Measurements from ENCODE around the gene SCN5A. TPM values are rescaled to one million over a fixed set of nuclear protein-coding genes. Genes with fewer than 3 reads are reported as not detected.

The SCN5A gene
- polyA plus RNA-seq, 1 experiment, result 0.63 TPM

Small RNA genes lying within 50 kb of the gene (small RNA-seq; reads per million reads assigned to genes)
- gene RF00019 (ENCODE audit: insufficient read length, low read depth), result not detected

Other genes with a start within 250 kb of the SCN5A start
- gene ACVR2B, start 195.8 kb downstream of the SCN5A start, polyA plus RNA-seq (2011; rRNA removed), result 0.82 and 1.0 TPM in 2 replicates
- 15.1 and 19.3 TPM in 2 replicates for gene EXOG, start 153.3 kb downstream of the SCN5A start, polyA plus RNA-seq (2011; rRNA removed)
- not detected in 2 replicates for gene SCN10A, start 166.5 kb upstream of the SCN5A start, polyA plus RNA-seq (2011; rRNA removed)

Measured in AG04450 (cell line).